Colonic mucosa (tissue), 4 donors: ENCODE results near the gene DNAJC21. TPM values are rescaled to one million over a fixed set of nuclear protein-coding genes. Genes with fewer than 3 reads are reported as not detected.

Experiments used
- DNase-seq: peaks from one replicate; pipeline ENCODE4 v3.0.0-alpha.2; 2020
- H3K27ac ChIP-seq: fragments of 200-600 bp; one replicate; pipeline ENCODE4 v1.8.0; 2021
- H3K27me3 ChIP-seq: fragments of 200-600 bp; one replicate; pipeline ENCODE4 v1.8.0; 2021
- H3K36me3 ChIP-seq: fragments of 200-600 bp; one replicate; pipeline ENCODE4 v1.8.0; 2021
- H3K4me1 ChIP-seq: fragments of 200-600 bp; one replicate; pipeline ENCODE4 v1.8.0; 2021; ENCODE audit warnings: mild to moderate bottlenecking
- H3K4me3 ChIP-seq: fragments of 200-600 bp; one replicate; pipeline ENCODE4 v1.8.0; 2021
- H3K9ac ChIP-seq, 2 donors: one replicate each; pipeline ENCODE4 v1.7.0; 2013; ENCODE audit warnings: control low read depth in 2 of 2, low read depth in 2 of 2, low read length in 2 of 2
- H3K9me3 ChIP-seq: fragments of 200-600 bp; one replicate; pipeline ENCODE4 v1.8.0; 2021
- CTCF ChIP-seq: fragments of 200-600 bp; IDR thresholded peaks from one replicate; pipeline ENCODE4 v1.8.0; 2022; ENCODE audit warnings: antibody characterized with exemption, mild to moderate bottlenecking
- intact Hi-C: fragments of 100-400 bp; cut with DNase I; formaldehyde crosslinking; loops from one replicate; pipeline ENCODE4 v1.14.1; 2022
- total RNA-seq, 2 donors: library from RNA; stranded (reverse); fragmentation: NEBNext Ultra II Directional in 1 of 2; extraction: Animal tissue kit (Norgen Biotek cat#: 25700) in 1 of 2; gene quantifications; one replicate each; pipeline ENCODE4 v1.2.1, GENCODE V29; 2021
- donor health status: healthy.
- donor health status: DM: no; HTN: no; CAD: no.
- donor health status: DM: no; HTN: no; CAD: no.

The DNAJC21 gene
- total RNA-seq, 2 donors from 2014 or later = 39.5 to 40.4 TPM

GRCh38 chr5:34977934-34978613 lies 48.7 kb downstream of the DNAJC21 start:
- no peaks in the 10 kb centered on the region for H3K36me3 ChIP-seq
- TF ChIP-seq CTCF = no peak
- no peak overlapping the region for H3K9ac ChIP-seq
- no peak for DNase-seq
- H3K4me1 ChIP-seq = no peaks in the 10 kb centered on the region
- no peaks in the 10 kb centered on the region for H3K9me3 ChIP-seq
- no peaks in the 10 kb centered on the region for H3K27me3 ChIP-seq
- H3K4me3 ChIP-seq = no peak overlapping the region
- no peak overlapping the region for H3K27ac ChIP-seq
- intact Hi-C loops = no loop called here

GRCh38 chr5:34978681-34979080 lies 49.3 kb downstream of the DNAJC21 start:
- Histone ChIP-seq H3K9ac (no peak overlapping the region), H3K4me1 (no peaks in the 10 kb centered on the region), H3K27me3 (no peaks in the 10 kb centered on the region), H3K36me3 (no peaks in the 10 kb centered on the region), H3K9me3 (no peaks in the 10 kb centered on the region), H3K27ac (no peak overlapping the region), H3K4me3 (no peak overlapping the region)
- TF ChIP-seq CTCF = no peak
- intact Hi-C loops = no loop called here
- no peak for DNase-seq

GRCh38 chr5:34982823-34983222 lies 53.5 kb downstream of the DNAJC21 start:
- H3K36me3 ChIP-seq = no peaks in the 10 kb centered on the region
- TF ChIP-seq CTCF = no peak

GRCh38 chr5:34986965-34987364 lies 57.6 kb downstream of the DNAJC21 start:
- TF ChIP-seq CTCF = no peak
- no peak for DNase-seq
- intact Hi-C loops = no loop called here
- Histone ChIP-seq H3K27me3 (no peaks in the 10 kb centered on the region), H3K27ac (no peak overlapping the region), H3K9me3 (no peaks in the 10 kb centered on the region), H3K4me3 (no peak overlapping the region), H3K9ac (no peak overlapping the region), H3K4me1 (no peaks in the 10 kb centered on the region), H3K36me3 (no peaks in the 10 kb centered on the region)

More at GRCh38 chr5:34982823-34983222, 53.5 kb downstream of the DNAJC21 start:
- intact Hi-C loops = no loop called here
- no peaks in the 10 kb centered on the region for H3K4me1 ChIP-seq
- no peaks in the 10 kb centered on the region for H3K9me3 ChIP-seq
- no peak overlapping the region for H3K4me3 ChIP-seq
- no peak overlapping the region for H3K27ac ChIP-seq
- no peak for DNase-seq
- H3K27me3 ChIP-seq = no peaks in the 10 kb centered on the region
- no peak overlapping the region for H3K9ac ChIP-seq

GRCh38 chr5:34991486-34992238 lies 62.3 kb downstream of the DNAJC21 start:
- Histone ChIP-seq H3K4me3 (no peak overlapping the region), H3K9me3 (no peaks in the 10 kb centered on the region), H3K36me3 (no peaks in the 10 kb centered on the region), H3K4me1 (no peaks in the 10 kb centered on the region), H3K9ac (no peak overlapping the region), H3K27ac (no peak overlapping the region), H3K27me3 (no peaks in the 10 kb centered on the region)
- TF ChIP-seq CTCF = no peak
- no peak for DNase-seq
- intact Hi-C loops = no loop called here
